ENCODE results near the gene IMPACT. TPM values are rescaled to one million over a fixed set of nuclear protein-coding genes. Genes with fewer than 3 reads are reported as not detected.

The IMPACT gene
- total RNA-seq, 1 donor from 2014 or later, result 28.7 TPM

GRCh38 chr18:24421831-24422230 is 4.6 kb upstream of the IMPACT start:
- DNase-seq, result no peak

GRCh38 chr18:24426073-24426397 is 435 bp upstream of the IMPACT start:
- DNase-seq, result no peak

- no peak for DNase-seq
Measured at GRCh38 chr18:24427484-24427883, 1.0 kb downstream of the IMPACT start.

GRCh38 chr18:24428709-24429108 is 2.2 kb downstream of the IMPACT start:
- no peak for DNase-seq

GRCh38 chr18:24429188-24429587 is 2.7 kb downstream of the IMPACT start:
- no peak for DNase-seq

GRCh38 chr18:24432618-24433017 is 6.1 kb downstream of the IMPACT start:
- DNase-seq, result no peak

- DNase-seq, result no peak
Measured at GRCh38 chr18:24436939-24437338, 10.5 kb downstream of the IMPACT start.

GRCh38 chr18:24443870-24444269 is 17.4 kb downstream of the IMPACT start:
- DNase-seq, result no peak

- DNase-seq, result no peak
Measured at GRCh38 chr18:24446453-24446852, 20.0 kb downstream of the IMPACT start.

GRCh38 chr18:24446953-24447538 is 20.6 kb downstream of the IMPACT start:
- DNase-seq, result no peak

- no peak for DNase-seq
Measured at GRCh38 chr18:24447961-24448360, 21.5 kb downstream of the IMPACT start.

- no peak for DNase-seq
Measured at GRCh38 chr18:24456549-24456948, 30.1 kb downstream of the IMPACT start.

- no peak for DNase-seq
Measured at GRCh38 chr18:24459772-24460171, 33.3 kb downstream of the IMPACT start.

GRCh38 chr18:24460388-24460787 is 33.9 kb downstream of the IMPACT start, which contains the start of gene HRH4:
TSS of gene HRH4 (plus strand) at chr18:24460637. CDS start at chr18:24460729, 92 bp downstream.
- no peak for DNase-seq

GRCh38 chr18:24461996-24462395 is 35.5 kb downstream of the IMPACT start:
- DNase-seq, result no peak

- DNase-seq, result no peak
Measured at GRCh38 chr18:24462838-24463775, 36.6 kb downstream of the IMPACT start.

- no peak for DNase-seq
Measured at GRCh38 chr18:24465486-24465885, 39.0 kb downstream of the IMPACT start.

GRCh38 chr18:24466771-24467170 is 40.3 kb downstream of the IMPACT start:
- DNase-seq, result no peak

- no peak for DNase-seq
Measured at GRCh38 chr18:24470022-24470618, 43.6 kb downstream of the IMPACT start.

- no peak for DNase-seq
Measured at GRCh38 chr18:24470805-24471204, 44.3 kb downstream of the IMPACT start.

GRCh38 chr18:24472591-24472990 is 46.1 kb downstream of the IMPACT start:
- DNase-seq, result no peak

GRCh38 chr18:24474406-24474805 is 47.9 kb downstream of the IMPACT start:
- no peak for DNase-seq

- no peak for DNase-seq
Measured at GRCh38 chr18:24475926-24476589, 49.6 kb downstream of the IMPACT start.
